NCI-H82 treated with DMSO at 0.1 percent for 48 hours (cell line): ENCODE measurements around the gene PLXDC2.

Experiments
- DNase-seq: peaks from one replicate; lab custom pipeline; 2025; ENCODE audit not compliant: unreplicated experiment; lab: John Stamatoyannopoulos, UW

The PLXDC2 gene

DNA sequence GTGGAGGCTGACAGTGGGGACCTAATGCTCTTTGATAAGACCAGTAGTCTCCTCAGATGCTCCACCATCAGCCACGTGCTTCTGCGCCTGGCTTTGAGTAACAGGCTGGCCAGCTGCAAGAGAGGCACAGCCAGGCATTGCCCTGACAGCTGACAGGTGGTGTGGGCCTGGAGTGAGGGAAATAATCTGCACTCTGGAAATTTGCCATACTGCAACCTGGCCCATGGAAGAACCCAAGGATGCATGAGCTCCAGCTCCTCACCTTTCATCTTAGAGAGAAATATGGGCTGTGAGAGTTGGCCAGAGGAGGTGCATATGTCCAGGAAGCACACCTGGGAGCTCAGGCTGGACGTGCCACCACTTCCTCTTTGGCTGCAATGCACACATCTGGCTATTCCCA lies 118.9 kb downstream of the PLXDC2 start:
- no peak for DNase-seq

DNA sequence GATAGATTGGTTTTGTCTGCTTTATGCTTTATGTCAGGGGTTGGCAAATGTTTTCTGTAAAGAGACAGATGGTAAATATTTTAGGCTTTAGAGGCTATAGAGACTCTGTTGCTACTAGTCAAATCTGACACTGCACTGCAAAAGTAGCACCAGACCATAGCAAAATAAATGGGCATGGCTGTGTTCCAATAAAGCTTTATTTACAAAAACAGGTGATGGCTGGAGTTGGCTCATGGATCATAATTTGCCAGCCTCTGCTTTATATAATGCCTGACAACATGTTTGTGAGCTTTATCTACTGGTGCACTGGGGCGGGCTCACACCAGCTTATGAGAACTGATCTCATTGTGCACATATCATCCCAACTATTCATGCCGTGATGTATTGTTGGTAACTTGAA lies 120.1 kb downstream of the PLXDC2 start:
- no peak for DNase-seq

DNA sequence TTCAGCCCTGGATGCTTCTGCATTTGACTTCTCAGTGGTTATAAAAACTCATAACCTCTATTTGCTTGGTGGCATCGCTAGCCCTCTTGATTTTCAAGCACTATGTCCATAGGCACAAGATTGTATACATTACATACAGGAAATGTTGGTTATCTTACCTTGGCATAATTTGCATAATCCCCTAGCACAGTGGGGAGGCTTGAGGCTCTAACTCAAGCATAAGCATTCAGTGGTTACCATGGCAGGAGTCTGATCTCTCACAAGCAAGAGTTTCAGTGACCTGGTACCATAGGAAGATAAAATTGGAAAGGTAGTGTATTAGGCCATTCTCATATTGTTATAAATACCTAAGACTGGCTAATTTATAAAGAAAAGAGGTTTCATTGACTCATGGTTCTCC lies 121.8 kb downstream of the PLXDC2 start:
- no peak for DNase-seq

DNA sequence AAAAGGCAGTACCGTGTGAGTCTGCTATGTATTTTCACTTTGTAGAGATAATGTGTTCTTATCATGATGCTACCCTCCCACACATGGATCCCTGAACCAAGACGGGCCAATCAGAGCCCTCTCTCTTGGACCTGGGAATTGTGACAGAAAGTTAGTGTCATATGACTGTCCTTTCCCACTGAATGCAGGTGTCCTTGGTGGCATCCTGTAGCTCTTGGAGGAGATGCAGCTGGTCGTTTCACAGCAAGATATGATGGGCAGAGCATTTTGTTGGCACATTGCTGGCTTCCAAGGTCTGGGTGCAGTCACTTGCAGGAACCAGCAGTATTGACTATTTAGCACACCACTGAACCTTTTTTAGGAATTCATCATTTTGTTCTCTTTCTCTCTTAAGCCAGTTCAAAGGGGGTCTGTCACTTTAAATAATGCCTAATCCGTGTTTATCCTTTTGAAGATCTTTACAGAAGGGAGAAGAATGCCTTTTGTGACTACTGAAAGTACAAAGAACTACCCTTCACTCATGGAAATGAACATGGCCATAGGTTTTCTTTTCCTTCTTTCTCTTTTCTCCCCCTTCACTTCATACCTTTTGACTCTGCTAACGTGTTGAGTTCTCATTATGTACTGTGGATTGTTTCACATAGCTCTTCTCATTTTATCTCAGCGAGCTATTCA lies 125.1 kb downstream of the PLXDC2 start:
- no peak for DNase-seq

DNA sequence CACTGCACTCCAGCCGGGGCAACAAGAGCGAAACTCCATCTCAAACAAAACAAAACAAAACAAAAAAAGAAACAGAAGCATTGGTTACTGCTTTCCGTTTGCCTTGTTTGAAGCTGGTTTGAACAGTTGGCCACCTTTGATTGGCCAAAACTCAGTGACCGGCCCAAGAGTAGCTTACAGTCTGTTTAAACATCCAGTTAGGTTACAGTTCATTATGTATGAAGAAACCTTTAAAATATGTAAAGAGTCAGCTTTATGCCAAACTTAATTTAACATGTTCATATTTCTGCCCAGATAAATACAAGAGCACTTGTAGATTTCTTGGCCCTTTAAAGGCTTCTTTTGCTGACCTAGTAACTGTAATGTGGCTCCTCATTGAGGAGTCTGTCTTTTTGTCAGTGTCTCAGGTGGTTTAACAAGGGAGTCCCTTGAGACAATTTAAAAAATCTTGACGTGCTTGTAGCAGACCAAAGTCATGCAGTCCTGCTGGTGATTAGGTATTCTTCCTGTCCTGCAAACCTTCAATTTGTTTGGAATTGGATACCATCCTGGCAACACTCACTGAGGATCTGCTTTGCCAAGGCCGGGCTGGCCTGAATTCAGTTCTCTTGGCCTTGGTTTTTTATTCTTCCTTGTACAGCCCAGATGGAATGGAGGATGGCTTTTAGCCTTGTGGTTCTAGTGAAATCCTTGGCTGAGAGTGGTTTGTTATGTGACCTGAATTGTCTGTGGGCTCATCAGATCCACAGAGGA lies 128.9 kb downstream of the PLXDC2 start:
- no peak for DNase-seq

DNA sequence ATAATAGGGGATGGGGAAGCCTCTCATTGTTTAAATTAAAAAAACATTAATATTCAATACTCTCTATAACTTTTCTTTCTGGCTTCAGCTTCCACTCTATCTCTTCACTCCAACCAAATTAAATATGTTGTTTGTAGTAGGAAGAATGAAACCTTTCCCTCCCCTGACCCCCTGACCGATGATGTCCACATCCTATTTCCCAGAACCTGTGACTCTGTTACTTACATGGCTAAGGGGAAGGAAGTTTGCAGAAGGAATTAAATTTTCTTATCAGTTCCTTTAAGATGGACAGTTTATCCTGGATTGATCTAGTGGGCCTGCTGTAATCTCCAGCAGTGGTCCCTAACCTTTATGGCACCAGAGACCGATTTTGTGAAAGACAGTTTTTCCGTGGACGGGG lies 130.0 kb downstream of the PLXDC2 start:
- no peak for DNase-seq

DNA sequence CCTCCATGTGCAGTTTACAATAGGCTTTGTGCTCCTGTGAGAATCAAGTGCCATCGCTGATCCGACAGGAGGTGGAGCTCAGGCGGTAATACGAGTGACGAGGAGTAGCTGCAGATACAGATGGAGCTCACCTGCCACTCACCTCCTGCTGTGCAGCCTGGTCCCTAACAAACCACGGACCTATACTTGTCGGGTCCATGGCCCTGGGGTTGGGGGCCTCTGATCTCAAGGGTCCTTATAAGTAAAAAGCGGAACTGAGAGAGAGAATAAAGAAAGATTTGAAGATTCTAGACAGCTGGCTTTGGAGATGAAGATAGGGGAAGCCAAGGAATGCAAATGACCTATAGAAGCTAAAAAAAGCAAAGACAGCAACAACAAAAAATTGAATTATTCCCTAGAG lies 130.6 kb downstream of the PLXDC2 start:
- DNase-seq, result no peak

DNA sequence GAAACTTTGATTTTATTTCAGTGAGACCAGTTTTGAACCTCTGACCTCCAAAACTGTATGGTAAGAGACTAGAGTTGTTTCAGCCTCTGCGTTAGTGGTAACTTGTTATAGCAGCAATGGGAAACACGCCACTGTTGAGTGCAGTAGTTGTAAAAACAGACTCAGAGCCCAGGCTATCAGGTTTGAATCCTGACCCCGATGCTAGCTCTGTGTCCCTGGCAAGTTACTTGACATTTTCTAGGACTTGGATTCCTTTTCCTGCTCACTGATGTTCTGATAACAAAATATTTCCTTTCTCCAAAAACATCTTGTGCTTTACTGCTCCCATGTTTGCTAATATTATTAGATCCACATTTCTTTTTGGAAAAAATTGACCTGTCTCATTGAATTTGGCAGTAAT lies 131.0 kb downstream of the PLXDC2 start:
- no peak for DNase-seq

DNA sequence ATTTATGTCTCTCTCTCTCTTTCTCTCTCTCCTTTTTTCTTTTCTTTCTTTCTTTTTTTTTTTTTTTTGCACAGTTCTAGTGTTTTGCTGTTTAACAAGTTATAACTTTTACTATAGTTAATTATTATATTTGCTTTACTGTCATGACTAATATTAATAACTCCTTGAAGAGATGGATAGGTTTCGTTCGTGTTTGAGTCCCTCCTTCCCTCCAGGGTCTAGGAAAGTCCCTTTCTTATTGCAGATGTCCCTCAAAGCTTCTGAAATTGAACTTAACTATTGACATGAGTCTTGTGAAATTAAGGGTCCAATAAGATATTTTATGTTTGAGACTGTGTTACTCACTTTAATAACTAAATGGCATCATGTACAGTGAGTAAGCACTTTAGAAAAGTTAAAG lies 131.4 kb downstream of the PLXDC2 start:
- no peak for DNase-seq

DNA sequence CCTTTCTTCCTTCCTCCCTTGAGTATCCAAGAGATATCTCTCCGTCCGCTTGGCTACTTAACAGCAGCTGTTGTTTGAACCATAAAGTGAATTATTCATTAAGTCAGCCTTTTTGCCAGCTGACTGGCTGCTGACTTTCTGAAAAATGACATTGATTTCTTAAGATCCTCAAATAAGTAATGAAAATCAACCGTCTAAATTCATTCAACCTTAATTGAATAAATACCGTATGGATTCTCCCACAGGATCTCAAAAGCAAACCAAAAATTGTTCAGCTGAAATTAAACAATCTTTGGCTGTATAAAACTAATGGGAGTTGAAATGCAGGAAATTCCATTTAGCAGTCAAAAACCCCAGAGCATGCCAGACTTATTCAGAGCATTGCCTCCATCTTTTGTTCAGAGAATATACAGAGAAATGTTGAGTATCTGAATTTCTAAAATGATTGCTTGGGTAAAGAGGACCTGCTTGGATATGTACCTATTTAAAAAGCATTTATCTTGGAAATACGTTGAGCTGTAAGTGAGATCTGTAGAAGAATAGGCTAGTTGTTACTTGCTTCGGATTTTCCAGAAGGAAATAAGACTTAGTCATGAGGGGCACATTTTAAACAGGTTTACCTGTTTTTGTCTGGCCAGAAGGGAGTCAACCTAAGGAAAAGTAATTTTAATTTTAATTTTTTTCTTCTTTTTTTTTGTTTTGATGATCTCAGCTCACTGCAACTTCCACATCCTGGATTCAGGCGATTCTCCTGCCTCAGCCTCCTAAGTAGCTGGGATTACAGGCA lies 136.2 kb downstream of the PLXDC2 start:
- DNase-seq, result no peak

DNA sequence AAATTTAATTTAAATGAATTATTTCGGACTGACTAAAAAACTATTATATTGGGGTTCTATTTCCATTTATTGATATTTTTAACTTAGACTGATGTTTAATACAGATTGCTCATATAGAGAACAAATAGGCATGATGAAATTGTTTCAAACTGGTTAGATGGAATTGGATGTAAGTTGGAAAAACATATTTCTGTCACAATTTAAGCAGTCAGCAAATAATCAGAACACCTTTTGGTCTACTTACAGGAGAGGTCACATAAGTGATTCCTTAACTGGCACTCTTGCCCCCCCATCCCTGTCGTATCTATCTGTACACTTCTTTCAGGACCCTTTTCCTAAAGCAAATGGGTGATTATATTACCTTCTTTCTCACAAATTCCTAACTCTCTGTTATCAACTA lies 138.4 kb downstream of the PLXDC2 start:
- no peak for DNase-seq

DNA sequence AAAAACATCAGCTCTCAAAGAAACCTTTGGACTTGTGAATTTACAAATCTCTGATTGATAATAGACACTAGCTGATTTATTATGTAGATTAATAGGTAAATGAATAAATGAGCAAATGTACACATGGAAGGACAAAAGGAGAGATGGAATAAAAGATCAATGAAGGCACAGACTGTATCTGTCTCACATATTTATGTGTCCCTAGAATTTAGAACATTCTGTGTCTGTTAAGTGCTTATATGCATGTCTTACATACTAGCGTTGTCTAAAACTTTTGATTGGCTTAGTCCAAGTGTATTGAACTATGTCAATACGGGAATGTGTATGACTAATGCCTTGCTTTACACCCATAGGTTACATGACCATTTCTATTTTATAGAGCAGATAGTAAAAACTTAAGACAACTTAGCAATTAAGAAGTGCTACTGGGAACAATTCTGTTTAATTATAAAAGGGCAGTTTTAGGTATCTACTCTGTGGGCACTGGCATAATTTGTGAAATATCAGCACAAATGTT lies 140.3 kb downstream of the PLXDC2 start:
- no peak for DNase-seq

DNA sequence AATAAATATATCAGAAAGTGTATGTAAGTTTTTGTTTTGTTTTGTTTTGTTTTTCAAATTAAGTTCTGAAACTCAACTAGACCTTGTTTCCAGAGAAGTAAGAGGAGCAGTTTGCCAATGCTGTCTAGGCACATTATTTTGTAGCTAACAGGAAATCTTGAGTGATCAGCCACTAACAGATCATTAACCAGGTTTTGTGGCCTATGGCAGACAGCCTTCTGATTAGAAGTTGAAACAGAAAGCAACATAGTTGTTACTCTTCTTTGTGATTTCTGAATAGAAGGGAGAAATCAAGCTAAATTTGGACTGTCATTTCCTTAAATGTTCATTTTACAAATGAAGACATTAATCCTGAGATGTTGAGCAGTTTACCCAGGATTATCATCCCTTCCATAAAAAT lies 142.6 kb downstream of the PLXDC2 start:
- DNase-seq, result no peak

DNA sequence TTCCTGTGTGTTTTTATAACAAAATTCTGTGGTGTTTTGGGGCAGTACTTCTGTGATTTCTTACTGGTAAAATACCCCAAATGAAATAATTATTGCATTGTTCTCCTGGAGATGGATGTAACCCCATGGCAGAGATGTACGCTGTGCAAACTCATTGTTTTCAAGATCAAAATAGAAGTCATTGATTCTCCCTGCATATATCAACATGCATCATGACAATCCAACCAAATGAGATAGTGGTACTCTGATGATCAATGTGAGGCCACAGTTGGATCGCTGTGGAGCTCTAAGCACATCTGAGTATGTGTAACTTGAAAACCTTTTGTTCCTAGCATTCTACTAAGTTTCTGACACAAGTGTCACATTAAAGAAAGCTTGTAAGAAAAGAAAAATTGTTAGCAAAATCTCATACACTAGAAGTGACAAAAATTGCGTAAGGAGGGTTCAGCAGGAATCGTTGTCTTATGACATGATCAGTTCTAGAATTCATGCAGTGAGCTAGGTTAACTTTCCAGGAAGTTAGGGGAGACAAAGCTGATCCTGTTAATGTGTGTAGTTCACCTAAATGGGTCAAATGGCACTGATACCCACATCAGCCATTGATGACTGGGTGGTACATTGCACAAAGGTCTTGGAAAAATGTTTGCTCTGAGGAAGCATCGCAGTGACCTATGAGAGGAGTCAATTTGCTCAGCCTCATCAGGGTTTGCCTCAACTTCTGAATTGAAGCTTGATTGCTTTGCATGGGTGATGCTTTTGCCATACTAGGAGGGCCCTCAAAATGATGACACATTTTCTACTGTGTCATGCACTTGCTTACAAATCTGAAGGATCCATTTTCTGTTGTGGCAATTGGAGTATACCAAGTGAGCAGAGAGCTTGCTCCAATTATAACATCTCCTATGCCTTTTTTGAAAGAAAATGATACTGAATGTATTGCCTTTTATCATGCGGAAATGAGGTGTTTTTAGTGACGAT lies 145.1 kb downstream of the PLXDC2 start:
- no peak for DNase-seq

DNA sequence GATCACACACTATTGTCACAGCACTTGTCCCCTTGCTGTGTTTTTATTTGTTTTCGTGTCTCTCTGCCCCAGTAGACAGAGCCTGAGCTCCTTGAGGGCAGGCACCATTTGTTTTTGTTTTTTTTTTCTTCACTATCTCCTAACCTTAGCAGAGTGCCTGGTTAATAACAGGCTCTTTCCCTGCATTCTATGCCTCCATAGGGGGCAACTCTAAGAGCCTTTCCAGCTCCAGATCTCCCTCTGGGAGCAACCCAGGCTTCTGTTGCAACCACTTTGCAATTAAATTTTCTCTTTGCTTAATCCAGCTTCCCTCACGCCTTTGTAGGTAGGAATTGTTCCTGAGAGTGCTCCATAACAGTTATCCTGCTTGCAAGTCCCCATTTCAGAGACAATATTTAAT lies 148.4 kb downstream of the PLXDC2 start:
- DNase-seq, result no peak

DNA sequence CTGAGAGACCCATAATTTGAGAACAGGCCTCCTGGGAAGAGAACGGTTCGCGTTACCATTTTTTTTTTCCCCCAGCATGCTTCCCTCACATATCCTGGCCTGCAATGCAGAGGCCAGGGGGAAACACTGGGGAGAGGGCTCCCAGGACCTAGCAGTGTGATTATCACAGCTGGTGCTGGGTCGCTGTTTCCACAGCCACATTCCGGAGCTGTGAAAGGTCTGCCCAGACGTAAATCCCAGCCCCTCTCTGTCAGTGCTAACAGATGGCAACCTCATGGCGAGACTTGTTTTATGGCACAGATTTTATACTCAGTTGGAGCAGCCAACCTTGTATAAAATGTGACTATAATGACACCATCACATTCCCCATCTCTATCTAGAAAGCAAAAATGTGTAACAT lies 150.5 kb downstream of the PLXDC2 start:
- DNase-seq, result peak; percentile 57

DNA sequence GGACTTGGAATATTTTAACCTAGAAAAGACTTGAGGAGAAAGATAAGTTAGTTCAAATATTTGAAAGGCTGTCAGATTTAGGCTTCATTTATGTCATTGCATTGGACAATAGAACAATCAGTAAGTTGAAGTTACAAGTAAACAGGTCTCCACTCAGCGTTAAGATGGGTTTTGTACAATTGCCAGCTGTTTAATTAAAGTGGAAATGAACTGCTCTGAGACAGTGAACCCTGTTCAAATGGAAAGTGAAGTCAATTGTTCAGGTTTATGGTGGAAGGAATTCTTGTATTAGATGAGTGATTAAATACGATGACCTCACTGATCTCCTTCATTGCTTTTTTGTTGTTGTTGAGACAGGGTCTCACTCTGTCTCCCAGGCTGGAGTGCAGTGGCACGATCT lies 151.7 kb downstream of the PLXDC2 start:
- DNase-seq, result no peak

DNA sequence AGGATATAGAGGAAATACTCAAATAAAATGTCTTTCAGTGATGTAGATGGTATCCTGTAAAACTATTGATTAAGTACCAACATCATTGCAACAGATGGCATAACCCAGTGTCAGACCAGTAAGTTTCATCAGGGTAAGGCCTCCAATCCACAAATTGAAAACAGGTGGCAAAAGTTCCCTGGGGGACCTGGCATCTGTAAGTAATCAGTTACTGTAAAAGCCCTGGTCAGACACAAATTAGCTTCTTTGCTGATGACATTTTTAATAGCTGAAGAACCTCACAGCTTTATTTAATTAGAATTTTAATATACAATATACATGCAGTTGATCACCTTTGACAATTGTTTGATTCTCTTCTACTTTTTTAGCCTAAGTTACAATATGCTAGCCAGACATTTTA lies 152.5 kb downstream of the PLXDC2 start:
- DNase-seq, result no peak

DNA sequence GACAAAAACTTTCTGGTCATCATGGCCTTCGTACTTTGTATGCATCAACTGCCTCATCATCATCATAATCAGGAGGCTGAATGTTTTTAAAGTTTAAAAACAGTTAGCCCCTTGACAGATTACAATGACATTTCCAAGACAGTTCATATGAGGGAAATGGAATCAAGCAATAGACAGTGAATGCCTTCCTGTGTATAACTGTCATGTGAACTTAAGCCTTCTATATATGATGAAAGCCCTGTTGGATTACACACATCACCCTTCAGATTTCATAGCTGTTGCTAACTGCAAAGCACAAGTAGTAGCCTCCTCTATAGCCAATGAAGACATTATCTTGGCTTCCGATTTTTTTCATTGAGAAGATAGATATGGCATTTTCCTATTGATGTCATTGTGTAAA lies 154.0 kb downstream of the PLXDC2 start:
- no peak for DNase-seq

DNA sequence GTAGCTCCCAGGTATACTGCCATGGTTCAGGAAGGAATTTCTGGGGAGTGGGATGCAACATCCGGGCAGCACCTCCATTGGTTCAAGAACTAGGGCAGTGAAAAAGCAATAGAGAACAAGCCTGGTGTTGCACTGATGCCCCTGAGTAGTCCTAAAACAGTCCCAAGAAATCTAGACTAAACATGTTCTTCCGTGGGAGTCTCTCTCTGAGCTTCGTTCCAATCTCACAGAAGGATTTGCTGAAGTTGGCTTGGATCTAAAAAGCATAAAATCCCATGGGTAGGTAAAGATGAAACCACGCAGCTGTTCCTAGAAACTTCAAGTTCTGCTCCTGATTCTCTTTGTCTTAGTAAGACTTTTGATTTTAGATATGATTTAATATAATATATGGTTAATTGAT lies 154.5 kb downstream of the PLXDC2 start:
- DNase-seq, result no peak
